Measurements from ENCODE around the gene CALN1. TPM values are rescaled to one million over a fixed set of nuclear protein-coding genes. Genes with fewer than 3 reads are reported as not detected.

The CALN1 gene
- total and polyA plus RNA-seq, 4 donors = 0.14 to 0.84 (median 0.24) TPM

- Histone ChIP-seq H3K36me3 (ENCODE audit: control insufficient read depth in 4 of 4, insufficient read depth in 3 of 4, low read depth in 1 of 4, low read length in 3 of 4) (no peaks in the 10 kb centered on the region), H3K27ac (ENCODE audit: low read depth in 1 of 2, low read length in 2 of 2) (no peak overlapping the region), H3K4me1 (ENCODE audit: control insufficient read depth in 4 of 4, insufficient read depth in 4 of 4, low read length in 3 of 4) (no peaks in the 10 kb centered on the region), H3K9ac (ENCODE audit: low read depth in 1 of 2, low read length in 2 of 2) (no peak overlapping the region), H3K4me3 (ENCODE audit: low read depth in 1 of 3, low read length in 3 of 3) (no peak overlapping the region), H3K9me3 (ENCODE audit: control insufficient read depth in 4 of 4, low read length in 3 of 4) (peaks cover 0 to 2% (median 0%) of the 10 kb centered on the region in 4 donors), H3K27me3 (ENCODE audit: control insufficient read depth in 4 of 4, insufficient read depth in 4 of 4, low read length in 3 of 4) (no peaks in the 10 kb centered on the region)
- 58% methylated on average over 4 of the region's 4 CpGs for WGBS
- DNase-seq (ENCODE audit: low spot score) = no peak
- TF ChIP-seq REST (IDR thresholded peaks at IDR 0.05) (no peak), FOXA1 (IDR thresholded peaks at IDR 0.05) (no peak), HNF4A (conservative IDR thresholded peaks at IDR 0.05) (no peak), NR2F2 (IDR thresholded peaks at IDR 0.05) (no peak), ATF3 (IDR thresholded peaks at IDR 0.05) (no peak), TAF1 (conservative IDR thresholded peaks at IDR 0.05) (no peak), JUND (IDR thresholded peaks at IDR 0.05) (no peak), YY1 (IDR thresholded peaks at IDR 0.05) (no peak), RXRA (IDR thresholded peaks at IDR 0.05) (no peak), GABPA (IDR thresholded peaks at IDR 0.05 in 1 of 2, conservative IDR thresholded peaks at IDR 0.05 in 1 of 2) (no peak), CTCF (IDR thresholded peaks at IDR 0.05; ENCODE audit: low read depth, low read length, missing input control) (no peak), MAX (IDR thresholded peaks at IDR 0.05) (no peak), EGR1 (IDR thresholded peaks at IDR 0.05; ENCODE audit: low read depth in 2 of 2) (no peak), RAD21 (IDR thresholded peaks at IDR 0.05) (no peak), HNF4G (IDR thresholded peaks at IDR 0.05) (no peak)
Observed at GRCh38 chr7:71912476-71912875, 499.7 kb downstream of the CALN1 start.

- H3K4me3 ChIP-seq (ENCODE audit: low read depth in 1 of 3, low read length in 3 of 3) = no peak overlapping the region
- DNase-seq (ENCODE audit: low spot score) = no peak
- TF ChIP-seq FOXA1 (IDR thresholded peaks at IDR 0.05) (no peak), GABPA (IDR thresholded peaks at IDR 0.05 in 1 of 2, conservative IDR thresholded peaks at IDR 0.05 in 1 of 2) (no peak), JUND (IDR thresholded peaks at IDR 0.05) (no peak)
- no peaks in the 10 kb centered on the region for H3K36me3 ChIP-seq (ENCODE audit: control insufficient read depth in 4 of 4, insufficient read depth in 3 of 4, low read depth in 1 of 4, low read length in 3 of 4)
- 67% methylated on average over 5 of the region's 5 CpGs for WGBS
- no peak overlapping the region for H3K27ac ChIP-seq (ENCODE audit: low read depth in 1 of 2, low read length in 2 of 2)
- H3K4me1 ChIP-seq (ENCODE audit: control insufficient read depth in 4 of 4, insufficient read depth in 4 of 4, low read length in 3 of 4) = no peaks in the 10 kb centered on the region
- H3K27me3 ChIP-seq (ENCODE audit: control insufficient read depth in 4 of 4, insufficient read depth in 4 of 4, low read length in 3 of 4) = no peaks in the 10 kb centered on the region
- no peak overlapping the region for H3K9ac ChIP-seq (ENCODE audit: low read depth in 1 of 2, low read length in 2 of 2)
- H3K9me3 ChIP-seq (ENCODE audit: control insufficient read depth in 4 of 4, low read length in 3 of 4) = peaks cover 0 to 2% (median 0%) of the 10 kb centered on the region in 4 donors
Observed at GRCh38 chr7:71911051-71911450, 501.1 kb downstream of the CALN1 start.

All from liver (tissue), 9 donors.